Activated naive CD4-positive, alpha-beta T cell treated with anti-CD3 and anti-CD28 coated beads, Interleukin-2, amount 50 U/mL, for 24 hours (primary cell): ENCODE data around the gene EFS.

Experiments used
- H3K27ac Mint-ChIP-seq: one replicate; pipeline ENCODE4 v1.8.0; 2021; ENCODE audit warnings: mild to moderate bottlenecking, mixed read lengths
- H3K27me3 Mint-ChIP-seq: one replicate; pipeline ENCODE4 v1.8.0; 2021; ENCODE audit warnings: mixed read lengths
- H3K36me3 Mint-ChIP-seq: one replicate; pipeline ENCODE4 v1.8.0; 2021; ENCODE audit warnings: mixed read lengths
- H3K4me1 Mint-ChIP-seq: one replicate; pipeline ENCODE4 v1.8.0; 2021; ENCODE audit warnings: mixed read lengths
- H3K4me3 Mint-ChIP-seq: one replicate; pipeline ENCODE4 v1.8.0; 2021; ENCODE audit warnings: mild to moderate bottlenecking, mixed read lengths
- H3K9me3 Mint-ChIP-seq: one replicate; pipeline ENCODE4 v1.8.0; 2021; ENCODE audit warnings: mixed read lengths

The EFS gene

GRCh38 chr14:23385642-23386265 is 20.8 kb upstream of the EFS start:
- Mint-ChIP-seq H3K9me3 (no peaks in the 10 kb centered on the region), H3K27me3 (peaks cover 3% of the 10 kb centered on the region), H3K4me1 (no peaks in the 10 kb centered on the region), H3K27ac (no peak overlapping the region), H3K36me3 (no peaks in the 10 kb centered on the region), H3K4me3 (no peak overlapping the region)

- Mint-ChIP-seq H3K27me3 (peaks cover 4% of the 10 kb centered on the region), H3K9me3 (no peaks in the 10 kb centered on the region), H3K4me1 (no peaks in the 10 kb centered on the region), H3K4me3 (no peak overlapping the region), H3K36me3 (no peaks in the 10 kb centered on the region), H3K27ac (peak overlapping the region; percentile 31)
These were observed 20.3 kb upstream of the EFS start for GRCh38 chr14:23385244-23385641.

- Mint-ChIP-seq H3K27me3 (peaks cover 4% of the 10 kb centered on the region), H3K36me3 (no peaks in the 10 kb centered on the region)
These were observed 19.6 kb upstream of the EFS start for GRCh38 chr14:23384364-23385080.

GRCh38 chr14:23382731-23383440 is 17.9 kb upstream of the EFS start:
- no peaks in the 10 kb centered on the region for H3K36me3 Mint-ChIP-seq
- H3K27me3 Mint-ChIP-seq, result peaks cover 4% of the 10 kb centered on the region
- no peaks in the 10 kb centered on the region for H3K4me1 Mint-ChIP-seq
- H3K27ac Mint-ChIP-seq, result no peak overlapping the region
- H3K9me3 Mint-ChIP-seq, result no peaks in the 10 kb centered on the region
- no peak overlapping the region for H3K4me3 Mint-ChIP-seq

More at GRCh38 chr14:23384364-23385080, 19.6 kb upstream of the EFS start:
- Mint-ChIP-seq H3K27ac (no peak overlapping the region), H3K4me1 (no peaks in the 10 kb centered on the region), H3K4me3 (no peak overlapping the region), H3K9me3 (no peaks in the 10 kb centered on the region)

- H3K36me3 Mint-ChIP-seq, result no peaks in the 10 kb centered on the region
- no peak overlapping the region for H3K4me3 Mint-ChIP-seq
- H3K27ac Mint-ChIP-seq, result no peak overlapping the region
- H3K4me1 Mint-ChIP-seq, result no peaks in the 10 kb centered on the region
- peaks cover 4% of the 10 kb centered on the region for H3K27me3 Mint-ChIP-seq
- no peaks in the 10 kb centered on the region for H3K9me3 Mint-ChIP-seq
These were observed 17.3 kb upstream of the EFS start for GRCh38 chr14:23382276-23382675.

- peaks cover 4% of the 10 kb centered on the region for H3K27me3 Mint-ChIP-seq
- no peak overlapping the region for H3K4me3 Mint-ChIP-seq
- no peaks in the 10 kb centered on the region for H3K4me1 Mint-ChIP-seq
- no peaks in the 10 kb centered on the region for H3K9me3 Mint-ChIP-seq
- no peaks in the 10 kb centered on the region for H3K36me3 Mint-ChIP-seq
- H3K27ac Mint-ChIP-seq, result no peak overlapping the region
These were observed 16.9 kb upstream of the EFS start for GRCh38 chr14:23381871-23382270.

GRCh38 chr14:23380976-23381375 is 16.0 kb upstream of the EFS start:
- H3K4me3 Mint-ChIP-seq, result no peak overlapping the region

GRCh38 chr14:23380197-23380914 is 15.4 kb upstream of the EFS start:
- H3K36me3 Mint-ChIP-seq, result no peaks in the 10 kb centered on the region

More at GRCh38 chr14:23380976-23381375, 16.0 kb upstream of the EFS start:
- Mint-ChIP-seq H3K27ac (peak overlapping the region; percentile 69), H3K36me3 (no peaks in the 10 kb centered on the region), H3K9me3 (no peaks in the 10 kb centered on the region), H3K4me1 (no peaks in the 10 kb centered on the region), H3K27me3 (peaks cover 4% of the 10 kb centered on the region)

GRCh38 chr14:23379366-23380196 is 14.6 kb upstream of the EFS start:
- Mint-ChIP-seq H3K4me1 (no peaks in the 10 kb centered on the region), H3K27ac (no peak overlapping the region), H3K9me3 (no peaks in the 10 kb centered on the region), H3K27me3 (peaks cover 4% of the 10 kb centered on the region), H3K36me3 (no peaks in the 10 kb centered on the region), H3K4me3 (no peak overlapping the region)

More at GRCh38 chr14:23380197-23380914, 15.4 kb upstream of the EFS start:
- no peaks in the 10 kb centered on the region for H3K4me1 Mint-ChIP-seq
- H3K27me3 Mint-ChIP-seq, result peaks cover 4% of the 10 kb centered on the region
- H3K4me3 Mint-ChIP-seq, result no peak overlapping the region
- peak overlapping the region; percentile 69 for H3K27ac Mint-ChIP-seq
- no peaks in the 10 kb centered on the region for H3K9me3 Mint-ChIP-seq

- Mint-ChIP-seq H3K27me3 (peaks cover 4% of the 10 kb centered on the region), H3K4me3 (no peak overlapping the region), H3K27ac (no peak overlapping the region), H3K9me3 (no peaks in the 10 kb centered on the region), H3K36me3 (no peaks in the 10 kb centered on the region), H3K4me1 (no peaks in the 10 kb centered on the region)
These were observed 13.7 kb upstream of the EFS start for GRCh38 chr14:23378612-23379220.

- H3K9me3 Mint-ChIP-seq, result no peaks in the 10 kb centered on the region
- H3K27me3 Mint-ChIP-seq, result peaks cover 4% of the 10 kb centered on the region
- no peaks in the 10 kb centered on the region for H3K36me3 Mint-ChIP-seq
- H3K27ac Mint-ChIP-seq, result no peak overlapping the region
- no peak overlapping the region for H3K4me3 Mint-ChIP-seq
- no peaks in the 10 kb centered on the region for H3K4me1 Mint-ChIP-seq
These were observed 12.9 kb upstream of the EFS start for GRCh38 chr14:23377573-23378563.

- H3K4me1 Mint-ChIP-seq, result no peaks in the 10 kb centered on the region
- H3K36me3 Mint-ChIP-seq, result no peaks in the 10 kb centered on the region
- H3K4me3 Mint-ChIP-seq, result no peak overlapping the region
- no peak overlapping the region for H3K27ac Mint-ChIP-seq
- H3K27me3 Mint-ChIP-seq, result peaks cover 4% of the 10 kb centered on the region
- H3K9me3 Mint-ChIP-seq, result no peaks in the 10 kb centered on the region
These were observed 12.2 kb upstream of the EFS start for GRCh38 chr14:23377198-23377550.

GRCh38 chr14:23376482-23377197 is 11.7 kb upstream of the EFS start, which contains the start of gene CMTM5:
Gene CMTM5, plus strand, starts transcription at chr14:23377046. Its CDS starts 206 bp downstream, at chr14:23377252.
- Mint-ChIP-seq H3K27me3 (peaks cover 2% of the 10 kb centered on the region), H3K4me3 (no peak within 1 kb of the TSS), H3K36me3 (no peaks in the 10 kb centered on the region), H3K9me3 (no peaks in the 10 kb centered on the region), H3K4me1 (no peaks in the 10 kb centered on the region), H3K27ac (no peak within 1 kb of the TSS)
